Epidermal melanocyte (primary cell): ENCODE measurements around the gene ARHGAP15.

Experiments used
- DNase-seq: peaks from one replicate; pipeline ENCODE4 v3.0.0; 2011; ENCODE audit warnings: low spot score; ENCODE audit not compliant: insufficient read length

ARHGAP15 gene

GRCh38 chr2:143759455-143759854, 630.2 kb downstream of the ARHGAP15 start:
- DNase-seq: no peak

DNA sequence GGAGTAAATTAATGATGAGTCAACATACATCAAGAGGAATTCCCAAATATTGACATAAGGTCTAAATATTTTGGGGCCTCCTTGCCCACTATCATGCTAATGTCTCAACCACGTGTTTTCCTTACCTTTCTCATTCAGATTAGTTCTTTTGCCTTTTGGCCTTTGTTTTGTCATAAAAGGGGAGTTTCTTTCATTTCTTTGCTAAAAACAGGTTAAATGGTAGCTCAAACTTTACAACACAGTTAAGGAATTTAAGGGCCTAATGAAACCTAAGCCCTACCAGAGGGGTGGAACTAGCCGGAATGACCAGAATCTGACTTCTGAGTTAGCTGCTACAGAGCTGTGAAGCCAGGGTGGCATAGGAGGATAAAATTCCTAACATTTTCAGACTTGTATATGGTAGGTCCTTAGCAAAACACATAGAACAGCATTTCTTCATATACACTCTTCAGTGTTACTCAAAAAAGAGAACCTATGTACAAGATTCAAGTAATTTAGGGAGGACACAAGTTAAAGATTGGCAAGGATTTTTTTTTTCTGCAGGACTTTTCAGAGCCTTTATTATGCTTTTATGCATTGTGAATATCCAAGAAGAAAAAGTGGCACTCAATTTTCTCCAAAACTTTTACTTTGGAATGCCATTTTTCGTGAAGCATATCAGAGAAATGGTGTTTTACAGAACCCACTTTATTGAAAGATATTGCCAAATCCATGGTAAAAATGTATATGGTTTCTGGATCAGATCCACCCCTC, 633.1 kb downstream of the ARHGAP15 start:
- no peak for DNase-seq

GRCh38 chr2:143764261-143764660, 635.0 kb downstream of the ARHGAP15 start:
- no peak for DNase-seq

DNA sequence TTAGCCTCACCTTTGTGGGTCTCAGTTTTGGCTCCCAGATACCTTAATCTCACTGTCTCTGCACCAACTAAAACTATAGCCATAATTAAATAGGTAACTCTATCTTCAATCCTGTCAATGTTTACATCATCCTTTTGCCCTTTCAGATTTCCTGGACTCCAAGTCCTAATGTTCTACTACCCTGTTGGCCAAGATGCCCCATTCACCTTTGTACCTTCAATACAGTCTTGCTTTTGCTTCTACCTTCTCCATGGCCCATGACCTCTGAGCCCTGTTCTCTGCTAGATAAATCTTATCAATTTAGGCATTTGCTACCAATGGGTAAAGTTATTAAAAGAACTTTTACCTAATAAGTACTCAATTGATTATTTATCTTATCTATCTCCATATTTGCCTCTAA, 635.5 kb downstream of the ARHGAP15 start:
- DNase-seq: no peak

- DNase-seq: peak; percentile 56
Observed at GRCh38 chr2:143768991-143769390, 639.8 kb downstream of the ARHGAP15 start.

- DNase-seq: no peak
Observed at GRCh38 chr2:143771939-143772338, 642.7 kb downstream of the ARHGAP15 start.

- DNase-seq: peak; percentile 36
Observed at GRCh38 chr2:143776526-143777297, 647.5 kb downstream of the ARHGAP15 start.

GRCh38 chr2:143779021-143779420, 649.8 kb downstream of the ARHGAP15 start:
- DNase-seq: no peak

- DNase-seq: no peak
Observed at GRCh38 chr2:143786026-143786765, 657.0 kb downstream of the ARHGAP15 start.

DNA sequence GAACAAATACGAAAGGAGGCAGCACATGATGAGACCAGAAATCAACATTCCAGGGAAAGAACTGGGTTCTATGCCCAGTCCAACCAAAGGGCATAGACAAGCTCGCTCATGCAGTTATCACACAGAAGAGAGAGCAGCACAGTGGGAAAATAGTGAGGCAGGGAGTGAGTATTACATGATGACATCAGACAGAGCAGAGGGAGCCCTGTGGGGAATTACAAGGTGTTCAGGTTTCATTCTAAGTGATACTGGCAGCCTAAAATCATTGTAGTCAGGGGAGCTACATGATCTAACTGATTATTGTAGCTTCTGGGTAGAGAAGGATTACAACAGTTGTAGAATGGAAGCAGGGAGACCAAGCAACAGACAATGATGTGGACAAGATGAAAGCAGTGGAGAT, 658.5 kb downstream of the ARHGAP15 start:
- no peak for DNase-seq

DNA sequence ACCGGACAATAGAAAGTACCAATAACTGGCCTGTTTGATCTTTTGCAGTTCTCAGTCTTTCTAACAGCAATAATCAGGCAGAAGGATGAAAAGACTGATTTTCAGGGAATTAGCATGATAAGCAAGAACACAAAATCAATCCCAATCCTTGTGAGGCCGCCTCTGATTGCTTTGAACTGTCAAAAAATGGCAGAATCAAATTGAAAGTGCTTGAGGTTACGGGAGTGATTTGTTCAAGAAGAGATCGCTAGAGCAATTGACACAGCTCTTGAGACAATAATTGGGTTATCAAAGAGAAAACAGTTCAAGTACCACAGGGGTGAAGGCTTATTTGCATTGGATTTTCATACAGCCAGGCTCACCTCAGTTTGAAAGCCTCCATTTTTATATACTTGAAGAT, 663.4 kb downstream of the ARHGAP15 start:
- no peak for DNase-seq

DNA sequence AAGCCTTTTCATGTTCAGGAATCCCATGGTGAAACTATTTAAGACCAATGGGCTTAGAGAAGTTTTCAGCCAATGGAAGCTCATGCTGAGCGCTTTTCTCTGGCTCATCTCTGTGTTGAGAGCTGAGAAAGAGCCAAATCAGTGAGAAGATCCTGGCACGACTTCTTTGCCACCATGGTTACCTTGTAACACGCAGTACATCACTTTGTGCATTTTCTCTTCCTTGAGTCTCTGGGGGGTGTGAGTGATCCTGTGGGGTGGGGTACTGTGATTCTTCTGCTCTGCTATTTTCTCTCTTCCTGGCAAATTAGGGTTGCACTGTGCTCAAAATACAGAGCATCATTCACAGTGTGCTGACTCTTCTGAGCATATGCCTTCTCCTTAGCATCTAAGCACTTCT, 664.2 kb downstream of the ARHGAP15 start:
- DNase-seq: no peak

GRCh38 chr2:143796051-143796450, 666.8 kb downstream of the ARHGAP15 start:
- DNase-seq: no peak

DNA sequence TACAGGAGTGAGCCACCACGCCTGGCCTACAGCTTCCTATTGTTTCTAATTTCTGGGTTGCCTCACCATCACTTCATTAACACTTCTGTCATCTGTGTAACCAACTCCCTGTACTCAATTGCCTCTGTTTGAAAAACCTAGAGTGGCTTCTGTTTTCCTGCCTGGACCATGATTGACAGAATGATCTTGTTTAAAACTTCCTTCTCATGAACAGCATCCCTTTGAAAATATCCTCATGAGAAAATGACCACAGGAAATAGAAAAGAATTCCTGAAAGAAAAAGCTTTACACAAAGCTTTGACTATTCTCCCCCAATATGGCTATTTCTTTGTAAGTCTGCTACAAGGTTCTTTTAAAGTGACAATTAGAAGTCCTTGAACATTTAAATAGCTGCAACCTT, 672.3 kb downstream of the ARHGAP15 start:
- DNase-seq: no peak

GRCh38 chr2:143802242-143802641, 673.0 kb downstream of the ARHGAP15 start:
- no peak for DNase-seq

GRCh38 chr2:143802871-143803650, 673.8 kb downstream of the ARHGAP15 start:
- no peak for DNase-seq

GRCh38 chr2:143803936-143804335, 674.7 kb downstream of the ARHGAP15 start:
- no peak for DNase-seq

DNA sequence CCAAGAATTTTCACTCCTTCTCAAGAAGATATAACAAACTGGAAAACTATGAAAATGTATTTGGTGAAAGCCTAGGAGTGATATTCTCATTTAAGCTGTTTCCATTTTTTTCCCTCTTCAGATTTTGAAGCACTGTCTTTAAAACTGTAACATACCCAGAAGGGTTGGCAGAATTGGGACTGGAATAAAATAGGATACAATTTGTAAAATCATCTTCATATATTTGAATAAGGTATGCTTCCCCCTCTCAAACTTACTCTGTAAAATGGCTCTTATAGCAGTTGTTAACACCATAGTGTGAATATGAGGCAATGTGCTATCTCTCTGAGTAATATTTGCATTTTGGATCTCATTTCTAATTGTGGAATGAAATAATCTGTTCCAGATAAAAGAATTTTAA, 676.4 kb downstream of the ARHGAP15 start:
- DNase-seq: no peak

- no peak for DNase-seq
Observed at GRCh38 chr2:143807192-143807591, 678.0 kb downstream of the ARHGAP15 start.

DNA sequence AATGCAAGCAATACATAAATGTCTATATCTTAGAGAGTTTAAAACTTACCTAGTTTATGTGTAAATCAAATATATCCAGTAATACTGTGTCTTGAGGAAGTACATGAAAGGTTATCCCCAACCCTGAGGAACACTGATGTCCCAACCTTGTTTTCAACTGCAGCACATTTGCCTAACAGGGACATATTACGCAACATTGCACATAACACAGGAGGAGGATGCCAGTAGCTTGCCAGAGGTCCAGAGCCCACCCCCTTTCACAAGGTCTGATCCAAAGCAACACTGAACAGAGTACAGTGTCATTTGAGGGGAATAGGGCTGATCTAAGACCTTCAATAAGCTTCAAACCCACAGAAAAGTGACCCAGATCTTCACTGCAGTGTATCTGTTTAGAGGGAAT, 678.5 kb downstream of the ARHGAP15 start:
- no peak for DNase-seq

DNA sequence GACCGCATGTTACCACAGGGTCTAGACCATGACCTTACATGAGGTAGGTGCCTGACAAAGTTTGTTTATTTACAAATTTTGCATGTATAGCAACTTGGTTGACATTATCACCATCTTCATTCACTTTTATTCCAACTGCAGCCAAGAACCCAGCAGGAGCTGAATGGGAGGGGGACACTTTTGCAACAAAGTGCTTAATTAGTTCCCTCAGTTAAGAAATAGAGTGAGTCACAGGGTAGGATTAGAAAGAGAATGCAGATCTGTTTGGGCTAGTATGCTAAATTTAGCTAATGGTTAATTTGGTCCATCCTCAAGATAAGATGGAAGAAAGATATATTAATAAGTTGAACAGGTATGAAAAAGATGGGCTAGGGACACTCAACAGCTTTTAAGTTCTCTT, 678.9 kb downstream of the ARHGAP15 start:
- DNase-seq: no peak
